HL-60 (cell line): ENCODE data around the gene EPN2.

ENCODE experiments used
- POLR2AphosphoS5 ChIP-seq: IDR thresholded peaks from 2 replicates; pipeline ENCODE4 v1.6.1; 2012; ENCODE audit warnings: low read depth
- TF ChIP-seq, protein P1 (sequence below): IDR thresholded peaks from one replicate; pipeline ENCODE4 v1.5.1; 2011; ENCODE audit warnings: low read length, control low read depth, inconsistent platforms; ENCODE audit not compliant: insufficient read depth

DNA sequence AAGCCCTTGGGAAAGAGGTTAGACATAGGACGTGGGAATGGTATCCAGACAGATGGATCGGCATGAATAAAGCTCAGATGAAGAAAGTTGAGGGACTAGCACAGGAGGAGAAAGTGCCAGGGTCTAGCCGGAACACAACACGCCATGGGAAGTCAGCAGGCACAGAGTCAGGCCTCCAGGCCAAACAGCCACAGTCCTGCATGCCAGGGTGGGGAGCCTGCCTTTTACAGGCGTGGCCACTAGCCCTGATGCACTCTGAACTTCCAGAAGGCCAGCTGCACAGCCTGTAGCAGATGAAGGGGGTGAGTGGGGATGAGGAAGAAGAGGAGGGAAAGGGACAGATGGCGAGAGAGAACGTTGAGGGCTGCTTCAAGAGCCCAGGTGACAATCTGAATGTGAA lies 120.2 kb downstream of the EPN2 start:
- TF ChIP-seq POLR2AphosphoS5 = no peak
- TF ChIP-seq, protein P1, sequence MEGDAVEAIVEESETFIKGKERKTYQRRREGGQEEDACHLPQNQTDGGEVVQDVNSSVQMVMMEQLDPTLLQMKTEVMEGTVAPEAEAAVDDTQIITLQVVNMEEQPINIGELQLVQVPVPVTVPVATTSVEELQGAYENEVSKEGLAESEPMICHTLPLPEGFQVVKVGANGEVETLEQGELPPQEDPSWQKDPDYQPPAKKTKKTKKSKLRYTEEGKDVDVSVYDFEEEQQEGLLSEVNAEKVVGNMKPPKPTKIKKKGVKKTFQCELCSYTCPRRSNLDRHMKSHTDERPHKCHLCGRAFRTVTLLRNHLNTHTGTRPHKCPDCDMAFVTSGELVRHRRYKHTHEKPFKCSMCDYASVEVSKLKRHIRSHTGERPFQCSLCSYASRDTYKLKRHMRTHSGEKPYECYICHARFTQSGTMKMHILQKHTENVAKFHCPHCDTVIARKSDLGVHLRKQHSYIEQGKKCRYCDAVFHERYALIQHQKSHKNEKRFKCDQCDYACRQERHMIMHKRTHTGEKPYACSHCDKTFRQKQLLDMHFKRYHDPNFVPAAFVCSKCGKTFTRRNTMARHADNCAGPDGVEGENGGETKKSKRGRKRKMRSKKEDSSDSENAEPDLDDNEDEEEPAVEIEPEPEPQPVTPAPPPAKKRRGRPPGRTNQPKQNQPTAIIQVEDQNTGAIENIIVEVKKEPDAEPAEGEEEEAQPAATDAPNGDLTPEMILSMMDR = no peak
